Astrocyte of the cerebellum (primary cell): ENCODE measurements around the gene CTNNA2.
A peak's percentile ranks its signal among the peaks of the same experiment; 100 is the strongest.

Experiments used
- DNase-seq: peaks from one replicate; pipeline ENCODE4 v3.0.0-alpha.2; 2011; ENCODE audit warnings: low read depth
- H3K4me3 ChIP-seq: 2 replicates; pipeline ENCODE4 v1.5.1; 2011; ENCODE audit warnings: mild to moderate bottlenecking, low read depth, low read length, moderate library complexity
- in situ Hi-C: cut with HindIII; loops from 2 replicates; pipeline ENCODE4 v1.10.0; 2017; ENCODE audit warnings: low sequenced_read_pairs
- TF ChIP-seq, protein P1 (sequence below): IDR thresholded peaks from 2 replicates; pipeline ENCODE4 v1.5.1; 2012; ENCODE audit warnings: low read length, low read depth, moderate library complexity, mild to moderate bottlenecking; ENCODE audit errors: missing control alignments

CTNNA2 gene

DNA sequence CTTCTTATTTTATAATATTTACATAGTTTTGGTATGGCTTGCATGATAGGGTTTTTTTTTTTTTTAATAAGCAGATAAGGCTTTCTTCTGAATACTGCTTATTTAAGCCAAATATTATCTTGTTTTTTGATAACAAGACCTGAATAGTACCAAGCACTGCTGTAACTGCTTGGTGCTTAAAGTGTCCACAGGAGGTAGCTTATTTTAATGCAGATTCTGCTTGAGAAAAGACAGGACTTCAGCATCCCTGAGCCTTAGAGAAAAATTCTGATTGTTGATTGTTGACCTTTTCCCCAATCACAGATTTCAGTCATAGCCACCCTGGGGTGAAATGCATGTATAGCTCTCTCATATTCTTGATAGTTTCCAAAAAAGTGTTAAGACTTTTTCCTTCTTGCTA, 336.4 kb downstream of the CTNNA2 start:
- H3K4me3 ChIP-seq, result no peak overlapping the region
- in situ Hi-C loops, result no loop called here
- TF ChIP-seq, protein P1, sequence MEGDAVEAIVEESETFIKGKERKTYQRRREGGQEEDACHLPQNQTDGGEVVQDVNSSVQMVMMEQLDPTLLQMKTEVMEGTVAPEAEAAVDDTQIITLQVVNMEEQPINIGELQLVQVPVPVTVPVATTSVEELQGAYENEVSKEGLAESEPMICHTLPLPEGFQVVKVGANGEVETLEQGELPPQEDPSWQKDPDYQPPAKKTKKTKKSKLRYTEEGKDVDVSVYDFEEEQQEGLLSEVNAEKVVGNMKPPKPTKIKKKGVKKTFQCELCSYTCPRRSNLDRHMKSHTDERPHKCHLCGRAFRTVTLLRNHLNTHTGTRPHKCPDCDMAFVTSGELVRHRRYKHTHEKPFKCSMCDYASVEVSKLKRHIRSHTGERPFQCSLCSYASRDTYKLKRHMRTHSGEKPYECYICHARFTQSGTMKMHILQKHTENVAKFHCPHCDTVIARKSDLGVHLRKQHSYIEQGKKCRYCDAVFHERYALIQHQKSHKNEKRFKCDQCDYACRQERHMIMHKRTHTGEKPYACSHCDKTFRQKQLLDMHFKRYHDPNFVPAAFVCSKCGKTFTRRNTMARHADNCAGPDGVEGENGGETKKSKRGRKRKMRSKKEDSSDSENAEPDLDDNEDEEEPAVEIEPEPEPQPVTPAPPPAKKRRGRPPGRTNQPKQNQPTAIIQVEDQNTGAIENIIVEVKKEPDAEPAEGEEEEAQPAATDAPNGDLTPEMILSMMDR, result no peak
- no peak for DNase-seq

DNA sequence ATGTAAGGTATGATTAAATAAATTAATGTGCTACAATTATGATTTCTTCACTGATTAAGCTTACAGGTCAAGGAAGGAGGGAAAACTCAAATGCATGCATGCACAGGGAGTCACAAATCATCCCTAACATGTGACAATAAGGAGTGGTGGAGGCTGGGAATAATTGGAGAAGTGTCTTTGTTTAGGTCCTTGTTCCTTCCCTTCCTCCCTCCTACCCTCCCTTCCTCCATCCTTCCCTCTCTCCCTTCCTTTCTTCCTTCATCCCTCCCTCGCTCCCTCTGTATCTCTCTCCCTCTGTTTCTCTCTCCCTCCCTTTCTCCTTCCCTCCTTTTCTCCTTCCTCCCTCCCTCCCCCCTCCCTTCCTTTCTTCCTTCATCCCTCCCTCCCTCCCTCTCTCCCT, 337.1 kb downstream of the CTNNA2 start:
- DNase-seq, result no peak
- TF ChIP-seq, protein P1, result no peak
- no peak overlapping the region for H3K4me3 ChIP-seq
- in situ Hi-C loops, result no loop called here

DNA sequence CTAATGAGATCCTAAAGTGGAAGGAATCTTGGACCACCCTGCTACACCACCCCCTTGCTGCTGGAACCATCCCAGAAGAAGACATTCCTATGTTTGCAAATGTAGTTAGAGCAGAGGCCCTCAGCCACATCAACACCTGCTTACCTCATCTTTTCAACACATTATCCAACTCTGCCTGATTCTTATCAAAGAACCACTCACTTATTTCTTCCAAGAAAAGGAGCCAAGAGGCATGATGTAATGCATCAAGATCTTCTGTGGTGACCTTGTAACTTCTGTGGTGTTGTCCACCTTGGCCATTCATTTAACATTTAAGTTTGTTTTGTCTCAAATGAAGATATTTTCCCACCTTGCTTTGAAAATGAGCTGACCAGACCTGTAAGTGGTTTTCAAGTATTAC, 338.1 kb downstream of the CTNNA2 start:
- TF ChIP-seq, protein P1, result no peak
- no peak overlapping the region for H3K4me3 ChIP-seq
- DNase-seq, result no peak
- in situ Hi-C loops, result no loop called here

DNA sequence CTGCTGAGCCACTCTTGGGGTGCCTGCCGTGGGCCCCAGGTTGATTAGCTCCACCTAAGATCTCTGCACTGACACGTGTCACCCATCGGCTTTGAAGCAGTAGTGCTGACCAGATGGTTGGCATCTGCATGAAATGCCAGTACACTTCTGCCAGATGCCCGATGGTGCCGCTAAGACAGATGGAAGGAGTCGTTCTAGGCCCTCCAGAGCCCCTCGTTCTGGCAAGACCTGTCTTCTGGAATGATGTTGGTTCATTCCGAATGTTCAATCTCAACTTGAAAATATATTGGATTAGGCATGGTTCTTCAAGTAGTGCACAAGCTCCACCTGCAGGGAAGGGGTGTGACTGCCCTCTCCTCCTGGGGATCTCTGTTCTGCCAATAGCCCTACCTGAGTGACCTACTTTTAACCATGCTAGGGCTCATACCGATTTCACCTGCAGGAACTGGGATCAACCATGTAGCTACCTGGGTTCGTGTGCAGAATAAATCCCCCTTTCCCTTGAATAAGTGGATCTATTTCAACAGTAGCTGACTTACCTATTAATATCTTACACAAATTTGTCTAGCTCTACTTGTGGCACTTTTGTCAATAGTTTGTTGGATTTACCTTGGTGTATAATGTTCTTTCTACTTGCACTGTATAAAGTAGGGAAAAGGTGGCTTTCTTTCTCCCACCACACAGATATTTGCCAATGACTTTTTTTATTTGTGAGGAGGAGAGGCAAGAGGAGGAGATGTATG, 342.6 kb downstream of the CTNNA2 start:
- no peak overlapping the region for H3K4me3 ChIP-seq
- in situ Hi-C loops, result no loop called here
- DNase-seq, result no peak
- TF ChIP-seq, protein P1, result peak; percentile 75

DNA sequence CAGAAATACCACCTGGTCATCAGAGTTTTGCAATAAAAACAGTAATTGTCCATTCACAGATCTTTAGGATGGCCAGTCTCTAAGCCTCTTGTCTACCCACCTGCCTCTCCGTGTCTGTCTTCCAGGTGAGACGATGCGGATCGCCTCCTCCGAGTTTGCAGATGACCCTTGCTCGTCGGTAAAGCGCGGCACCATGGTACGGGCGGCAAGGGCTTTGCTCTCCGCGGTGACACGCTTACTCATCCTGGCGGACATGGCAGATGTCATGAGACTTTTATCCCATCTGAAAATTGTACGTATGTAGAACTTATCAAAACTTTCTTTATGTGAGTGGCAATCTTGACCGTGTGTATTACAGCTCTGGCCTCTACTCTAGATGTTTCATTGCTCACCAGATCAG, 345.0 kb downstream of the CTNNA2 start:
- TF ChIP-seq, protein P1, result no peak
- in situ Hi-C loops, result no loop called here
- no peak overlapping the region for H3K4me3 ChIP-seq
- no peak for DNase-seq

DNA sequence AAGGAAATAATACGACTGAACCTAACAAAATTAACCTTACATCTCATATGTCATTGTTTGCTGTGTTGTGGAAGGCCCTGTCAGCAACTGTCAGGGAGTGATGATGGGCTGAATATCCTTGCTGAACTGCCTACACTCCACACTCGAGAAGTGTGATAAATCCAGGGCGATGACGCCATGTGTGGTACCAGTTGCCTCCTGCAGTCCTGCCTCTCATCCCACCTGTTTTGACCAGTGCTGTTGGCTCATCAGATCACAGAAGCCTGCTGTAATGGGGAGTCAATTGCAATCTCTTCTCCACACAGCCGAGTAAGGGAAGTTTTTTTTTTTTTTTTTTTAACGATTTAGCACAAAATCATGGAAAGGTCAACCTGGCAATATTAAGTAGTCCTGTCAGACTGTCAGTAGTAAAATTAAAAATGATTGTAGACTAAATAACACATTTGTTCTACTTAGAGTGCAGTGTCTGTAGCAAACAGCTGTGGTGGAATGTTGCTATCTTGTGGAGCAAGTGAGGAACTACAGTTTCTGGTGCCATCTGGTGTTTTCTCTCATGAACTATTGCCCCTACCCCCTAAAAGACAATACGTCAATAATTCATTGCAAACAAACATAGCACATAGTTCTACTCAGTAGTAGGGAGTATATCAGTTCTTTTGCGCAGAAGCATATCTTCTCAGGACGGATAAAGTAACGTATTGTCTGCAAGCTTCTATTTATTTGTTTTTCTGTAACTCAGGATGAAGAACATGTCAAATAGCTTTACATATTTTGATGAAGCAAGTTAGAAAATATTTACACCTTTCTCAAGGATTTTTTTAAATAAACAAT, 347.6 kb downstream of the CTNNA2 start:
- TF ChIP-seq, protein P1, result peak; percentile 85
- in situ Hi-C loops, result no loop called here
- H3K4me3 ChIP-seq, result no peak overlapping the region
- peak; percentile 20 for DNase-seq
